Measurements from ENCODE around the gene PFKL.

PFKL gene

DNA sequence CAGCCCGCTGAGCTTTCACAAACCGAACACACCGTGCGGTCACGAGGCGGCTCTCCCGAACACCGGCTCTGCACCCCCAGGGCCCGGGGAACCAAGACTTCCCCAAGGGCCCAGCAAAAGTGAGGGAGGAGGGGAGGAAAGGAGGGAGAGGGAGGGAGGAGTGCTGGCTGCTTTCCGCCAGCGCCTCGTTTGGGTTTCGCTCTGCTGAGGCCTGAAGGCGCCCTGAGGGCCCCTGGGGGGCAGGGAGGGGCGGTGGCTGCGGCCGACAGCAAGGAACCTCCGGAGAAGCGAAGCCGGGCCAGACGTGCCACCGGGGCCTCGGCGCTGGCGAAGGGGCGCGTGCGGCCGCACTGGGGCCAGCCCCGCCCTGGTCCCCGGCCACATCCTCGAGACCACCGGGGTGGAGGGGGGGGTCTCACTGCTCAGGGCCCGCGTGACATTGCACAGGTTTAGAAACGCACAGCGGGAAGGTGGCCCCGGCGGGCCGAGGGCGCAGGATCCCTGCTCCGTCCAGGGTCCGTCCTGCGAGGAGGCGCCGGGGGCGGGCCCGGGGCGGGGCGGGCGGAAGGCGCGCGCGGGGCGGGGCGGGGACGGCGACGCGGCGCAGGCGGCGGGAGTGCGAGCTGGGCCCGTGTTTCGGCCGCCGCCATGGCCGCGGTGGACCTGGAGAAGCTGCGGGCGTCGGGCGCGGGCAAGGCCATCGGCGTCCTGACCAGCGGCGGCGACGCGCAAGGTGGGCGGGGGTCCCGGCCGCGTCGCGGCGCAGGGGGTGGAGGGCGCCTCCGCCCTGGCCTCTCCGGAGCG lies at the start of gene PFKL:
Gene PFKL, plus strand, starts transcription at position 596 of the 804 bp plus-strand sequence. Its CDS starts 53 bp downstream, at position 649.
- H3K4me3 ChIP-seq (ENCODE audit: low read depth, low read length): peak within 1 kb of the TSS; percentile 75
- no peak for DNase-seq (ENCODE audit: low read depth)

DNA sequence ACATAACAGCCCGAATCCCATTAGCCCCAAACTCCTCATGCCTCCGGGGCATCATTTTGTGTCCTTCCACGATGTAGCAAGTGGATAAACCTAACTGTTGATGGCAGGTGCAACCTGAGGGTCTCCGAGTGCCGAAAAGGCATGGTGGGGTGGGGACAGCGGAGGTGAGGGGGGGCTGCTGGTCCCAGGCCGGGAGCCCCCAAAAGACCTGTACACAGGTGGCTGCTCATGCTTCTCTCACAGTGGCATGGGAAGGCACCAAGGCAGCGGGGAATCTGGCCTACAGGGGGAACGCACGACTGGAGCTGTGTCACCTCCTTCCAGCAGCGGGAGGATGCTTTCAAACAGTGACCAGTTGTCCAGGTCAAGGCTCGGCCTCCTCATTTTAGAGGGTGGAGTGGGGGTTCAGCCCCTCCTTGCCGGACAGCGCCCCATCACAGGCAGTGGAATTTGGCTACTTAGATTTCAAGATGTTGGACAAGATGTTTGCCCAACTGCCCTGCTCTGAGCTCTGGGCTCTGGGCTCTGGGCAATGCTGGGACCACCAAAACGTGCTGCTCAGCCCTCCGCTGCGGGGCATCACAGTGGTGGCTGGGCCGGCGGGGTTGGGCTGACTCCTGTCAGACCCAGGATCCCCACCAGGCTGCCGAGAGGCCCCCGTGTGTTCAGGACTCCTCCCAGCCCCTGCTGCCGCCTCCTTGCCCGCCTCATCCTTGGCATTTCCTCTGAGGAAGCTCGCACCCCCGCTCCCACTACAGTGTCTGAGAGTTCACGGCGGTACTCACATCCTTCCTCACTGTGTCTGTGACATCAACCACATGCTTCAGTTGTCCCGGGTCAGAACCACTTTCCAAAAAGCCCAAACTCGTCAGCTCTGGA lies 45.8 kb upstream of the PFKL start:
- H3K4me3 ChIP-seq (ENCODE audit: low read depth, low read length): no peak overlapping the region
- DNase-seq (ENCODE audit: low read depth): no peak

DNA sequence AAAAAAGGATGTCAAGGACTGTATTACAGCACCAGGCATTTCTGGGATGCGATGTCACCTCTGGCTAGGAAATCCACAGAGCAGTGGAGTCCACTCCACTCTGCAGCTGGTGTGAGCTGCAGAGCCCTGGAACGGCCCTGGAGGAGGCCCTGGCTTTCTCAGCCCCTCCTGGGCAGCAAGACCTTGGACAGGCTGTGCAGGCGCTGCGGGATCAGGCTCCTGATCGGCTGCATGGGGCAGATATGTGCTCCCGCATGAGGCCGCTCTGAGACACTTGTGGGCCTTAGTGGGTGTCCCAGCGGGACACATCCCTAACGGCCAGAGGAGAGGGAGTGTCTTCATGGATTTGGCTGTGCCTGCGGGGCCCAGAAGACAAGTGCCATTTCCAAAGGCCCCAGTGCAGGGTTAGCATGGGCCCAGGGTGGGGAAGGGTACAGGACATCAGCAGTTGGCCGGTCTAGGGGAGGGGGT lies 44.3 kb upstream of the PFKL start:
- no peak for DNase-seq (ENCODE audit: low read depth)

DNA sequence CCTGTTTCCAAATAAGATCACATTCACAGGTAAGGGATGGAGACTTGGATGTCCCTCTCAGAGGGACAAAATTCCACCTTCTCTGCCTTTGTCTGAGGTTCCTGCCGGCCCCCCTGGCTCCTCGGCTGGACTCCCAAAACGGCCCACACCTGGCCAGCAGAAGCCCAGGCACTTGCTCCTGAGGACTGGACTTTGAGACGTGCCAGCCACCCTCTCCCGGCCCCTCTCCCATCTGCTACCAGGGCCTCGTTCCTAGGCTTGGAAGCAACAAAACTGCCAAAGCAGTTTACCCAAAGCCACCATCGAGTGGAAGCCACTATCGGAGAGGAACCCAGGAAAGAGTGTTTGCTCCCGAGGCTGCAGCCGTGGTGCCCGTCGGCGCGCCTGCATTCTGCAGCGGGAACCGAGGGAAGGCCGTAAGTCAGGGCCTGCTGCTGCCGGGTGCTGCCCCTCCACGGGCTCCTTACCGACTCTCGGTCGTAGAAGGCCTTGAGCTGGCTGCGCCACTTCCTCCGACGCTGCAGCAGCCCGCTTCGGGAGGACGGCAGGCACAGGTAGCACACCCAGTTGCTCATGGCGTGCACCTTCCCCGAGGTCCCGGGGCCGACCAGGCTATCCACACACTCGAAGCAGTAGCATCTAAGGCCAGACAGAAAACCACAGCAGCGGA lies 41.7 kb upstream of the PFKL start:
- no peak for DNase-seq (ENCODE audit: low read depth)
- no peak overlapping the region for H3K4me3 ChIP-seq (ENCODE audit: low read depth, low read length)

More for the DNA sequence above, 44.3 kb upstream of the PFKL start:
- no peak overlapping the region for H3K4me3 ChIP-seq (ENCODE audit: low read depth, low read length)

DNA sequence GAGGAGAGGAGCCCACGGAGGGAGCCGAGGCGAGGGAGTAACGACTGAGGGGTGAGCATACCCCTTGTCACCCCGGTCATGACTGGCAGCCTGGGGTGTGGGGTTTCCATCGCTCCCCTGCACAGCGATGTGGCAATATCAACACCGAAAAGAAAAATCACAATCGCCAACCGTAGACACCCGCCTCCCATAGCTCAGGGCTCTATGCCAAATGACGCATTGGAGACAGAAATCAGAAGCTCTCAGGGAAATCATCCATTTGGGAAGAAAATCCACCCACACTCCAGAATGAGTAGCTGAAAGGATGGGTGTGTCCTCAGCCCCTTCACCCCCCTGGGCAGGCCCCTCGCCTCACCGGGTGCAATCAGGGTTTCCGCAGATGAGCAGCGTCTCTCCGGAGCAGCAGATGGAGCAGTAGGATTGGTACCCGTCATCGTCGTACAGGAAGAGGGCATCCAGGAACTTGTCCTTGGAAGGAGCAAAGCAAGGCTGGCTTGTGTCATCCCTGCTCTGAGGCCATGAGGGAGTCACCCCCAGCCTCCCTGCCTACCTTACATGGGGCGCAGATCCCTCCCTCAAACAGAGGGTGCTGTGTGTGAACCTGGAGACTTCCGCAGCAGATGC lies 40.7 kb upstream of the PFKL start:
- DNase-seq (ENCODE audit: low read depth): no peak
- H3K4me3 ChIP-seq (ENCODE audit: low read depth, low read length): no peak overlapping the region

DNA sequence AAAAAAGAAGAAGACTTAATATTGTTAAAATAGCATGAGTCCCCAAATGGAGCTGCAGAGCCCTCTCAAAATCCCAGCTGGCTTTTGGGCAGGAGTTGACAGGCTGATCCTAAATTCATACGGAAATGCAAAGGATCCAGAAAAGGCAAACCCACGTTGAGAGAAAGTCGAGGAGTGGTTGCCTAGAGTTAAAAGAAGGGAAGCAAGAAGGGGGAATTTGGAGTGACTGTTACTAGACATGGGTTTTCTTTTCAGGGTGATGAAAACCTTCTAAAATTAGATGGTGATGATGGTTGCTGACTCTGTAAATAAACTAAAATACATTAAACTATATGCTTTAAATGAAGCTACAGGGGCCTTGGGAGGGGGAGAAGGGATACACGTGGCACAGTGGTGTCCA lies 39.8 kb upstream of the PFKL start:
- no peak for DNase-seq (ENCODE audit: low read depth)

DNA sequence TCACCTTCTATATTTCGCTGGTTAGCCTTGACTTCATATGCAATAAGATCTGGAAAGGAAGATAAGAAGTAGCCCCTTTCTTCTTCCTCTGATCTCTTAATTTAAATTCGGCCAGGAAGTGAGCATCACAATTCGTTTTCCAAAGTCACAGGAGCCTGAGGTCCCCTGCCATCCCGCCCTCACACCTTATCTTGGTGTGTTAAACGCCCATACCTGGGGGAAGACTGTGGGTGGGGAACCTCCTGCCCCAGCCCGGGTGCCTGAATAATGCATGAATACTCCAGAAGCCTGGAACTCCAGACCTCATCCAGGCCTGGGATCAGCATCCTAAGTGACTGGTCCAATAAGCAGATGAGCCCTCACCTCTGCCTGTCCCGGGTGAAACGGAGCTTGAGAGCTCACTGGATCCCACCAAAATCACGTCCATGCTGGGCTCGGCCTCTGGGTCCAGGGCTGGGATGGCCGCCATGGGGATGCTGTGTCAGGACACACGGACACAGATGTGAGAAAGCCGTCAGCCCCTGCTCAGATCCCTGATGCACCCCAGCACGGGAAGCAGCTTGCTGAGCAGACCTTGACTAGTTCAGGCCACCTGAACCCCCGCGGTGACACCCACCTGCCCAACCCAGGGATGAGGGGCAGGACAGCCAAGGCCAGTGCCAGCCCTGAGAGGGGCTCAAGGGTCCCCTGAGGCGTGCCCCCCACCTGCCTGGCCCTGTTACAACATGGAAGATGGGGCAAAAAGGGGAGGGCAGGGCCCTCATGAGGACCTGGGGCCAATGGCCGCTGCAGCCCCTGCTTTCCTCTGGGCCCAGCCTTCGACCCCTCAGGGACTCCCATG lies 38.8 kb upstream of the PFKL start:
- H3K4me3 ChIP-seq (ENCODE audit: low read depth, low read length): no peak overlapping the region
- DNase-seq (ENCODE audit: low read depth): no peak

More for the DNA sequence above, 39.8 kb upstream of the PFKL start:
- H3K4me3 ChIP-seq (ENCODE audit: low read depth, low read length): no peak overlapping the region

DNA sequence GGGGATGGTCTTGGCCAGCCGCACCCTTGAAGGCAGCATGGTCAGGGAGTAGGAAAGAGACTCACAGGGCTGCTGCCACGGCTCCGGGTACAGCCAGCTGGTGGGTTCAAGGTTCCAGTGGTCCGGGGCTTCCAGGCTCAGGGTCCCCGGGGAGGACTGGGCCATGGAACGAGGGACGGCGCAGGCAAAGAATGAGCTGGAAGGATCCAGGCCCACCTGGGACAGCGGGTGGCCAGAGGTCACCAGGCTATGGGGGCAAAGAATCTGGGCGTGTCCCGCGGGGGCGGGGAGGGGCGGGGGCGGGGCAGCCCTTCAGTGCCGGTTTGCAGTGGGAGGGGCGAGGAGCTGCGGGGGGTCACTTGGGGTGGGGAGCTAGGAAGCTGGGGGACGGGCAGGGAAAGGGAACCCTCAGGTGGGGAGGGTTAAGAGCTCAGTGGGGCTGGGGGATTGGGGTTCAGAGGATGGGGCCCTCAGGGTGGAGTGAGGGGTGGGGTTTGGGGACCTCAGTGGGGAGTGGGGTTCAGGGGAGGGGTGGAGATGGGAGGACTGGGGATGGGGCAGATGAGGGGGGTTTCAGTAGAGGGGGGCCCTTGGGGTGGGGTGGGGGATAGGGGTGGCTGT lies 38.1 kb upstream of the PFKL start, which contains the start of gene DNMT3L:
Gene DNMT3L, minus strand, starts transcription at position 223 of the 621 bp plus-strand sequence. CDS start 638 bp downstream, outside the sequence.
- DNase-seq (ENCODE audit: low read depth): no peak
- no peak within 1 kb of the TSS for H3K4me3 ChIP-seq (ENCODE audit: low read depth, low read length)

DNA sequence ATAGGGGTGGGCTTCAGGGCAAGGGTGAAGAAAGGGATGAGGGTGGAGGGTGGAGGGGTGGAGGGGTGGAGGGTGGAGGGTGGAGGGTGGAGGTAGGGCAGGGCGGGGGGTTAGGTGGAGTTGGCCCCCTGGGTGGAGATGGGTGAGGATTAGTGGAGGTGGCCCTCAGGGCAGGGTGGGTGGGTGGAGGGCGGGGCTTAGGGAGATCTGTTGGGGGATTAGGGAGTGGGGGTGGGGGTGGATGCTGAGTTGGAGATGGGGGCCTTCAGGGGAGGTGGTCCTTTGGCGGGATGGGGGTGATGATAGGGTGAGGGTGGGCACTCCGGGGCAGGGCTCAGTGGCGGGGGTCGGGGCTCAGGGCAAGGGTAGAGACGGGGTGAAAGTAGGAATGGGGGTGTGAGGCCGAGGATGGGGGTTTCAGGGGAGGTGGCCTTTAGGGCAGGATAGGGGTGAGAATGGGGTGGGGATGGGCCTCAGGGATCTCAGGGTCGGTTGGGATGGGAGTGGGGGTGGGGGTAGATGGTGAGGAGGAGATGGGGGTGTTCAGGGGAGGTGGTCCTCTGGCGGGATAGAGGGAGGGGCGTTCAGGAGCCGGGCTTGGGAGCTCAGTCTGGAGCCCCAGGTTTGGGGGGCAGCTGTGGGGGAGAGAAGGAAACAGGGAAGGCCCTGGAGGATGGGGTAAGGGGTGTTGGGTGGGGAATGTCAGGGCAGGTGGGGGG lies 37.4 kb upstream of the PFKL start:
- no peak for DNase-seq (ENCODE audit: low read depth)
- H3K4me3 ChIP-seq (ENCODE audit: low read depth, low read length): no peak overlapping the region

DNA sequence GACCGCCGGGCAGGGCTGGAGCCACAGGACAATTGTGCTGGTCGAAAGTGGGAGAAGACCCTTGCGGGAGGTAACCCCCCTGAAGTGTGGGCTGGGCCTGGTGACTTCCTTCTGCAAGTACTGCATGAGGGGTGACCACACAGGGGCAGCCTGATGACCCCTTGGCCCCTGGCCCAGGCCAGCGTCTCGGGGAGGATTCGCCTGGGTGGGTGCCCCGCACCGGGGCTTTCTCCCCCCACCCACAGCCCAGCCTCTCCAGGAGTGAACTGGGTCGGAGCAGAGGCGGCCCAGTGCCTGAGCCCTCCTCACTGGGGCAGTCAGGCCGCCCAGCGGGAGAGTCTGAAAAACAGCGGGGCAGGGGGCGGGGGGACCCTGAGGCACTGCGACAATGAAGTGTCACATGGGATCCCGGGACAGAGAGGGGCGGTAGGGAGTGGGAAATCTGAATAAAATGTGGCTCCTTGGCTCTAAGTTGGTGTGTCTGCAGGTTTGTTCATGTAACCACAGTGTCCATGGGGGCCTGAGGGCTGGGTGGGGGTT lies 36.6 kb upstream of the PFKL start:
- no peak overlapping the region for H3K4me3 ChIP-seq (ENCODE audit: low read depth, low read length)
- DNase-seq (ENCODE audit: low read depth): no peak

DNA sequence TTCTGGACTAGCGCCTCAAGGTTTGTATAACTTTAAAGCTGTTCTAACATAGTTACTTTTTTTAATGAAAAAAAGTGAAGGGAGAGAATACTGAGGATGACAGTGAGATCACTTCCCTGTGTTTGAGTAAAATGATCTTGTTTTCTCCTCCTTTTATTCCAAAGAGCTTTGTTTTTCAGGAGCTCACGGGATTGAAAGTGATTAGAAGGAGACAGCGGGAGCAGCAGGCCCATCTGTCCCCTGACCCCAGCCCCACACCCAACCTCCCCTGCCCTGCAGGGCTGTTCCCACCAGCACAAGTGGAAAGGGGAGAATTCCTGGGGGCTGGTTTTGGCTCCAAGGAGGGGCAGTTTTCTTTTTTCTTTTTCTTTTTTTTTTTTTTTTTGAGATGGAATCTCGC lies 36.1 kb upstream of the PFKL start:
- DNase-seq (ENCODE audit: low read depth): no peak
- no peak overlapping the region for H3K4me3 ChIP-seq (ENCODE audit: low read depth, low read length)

DNA sequence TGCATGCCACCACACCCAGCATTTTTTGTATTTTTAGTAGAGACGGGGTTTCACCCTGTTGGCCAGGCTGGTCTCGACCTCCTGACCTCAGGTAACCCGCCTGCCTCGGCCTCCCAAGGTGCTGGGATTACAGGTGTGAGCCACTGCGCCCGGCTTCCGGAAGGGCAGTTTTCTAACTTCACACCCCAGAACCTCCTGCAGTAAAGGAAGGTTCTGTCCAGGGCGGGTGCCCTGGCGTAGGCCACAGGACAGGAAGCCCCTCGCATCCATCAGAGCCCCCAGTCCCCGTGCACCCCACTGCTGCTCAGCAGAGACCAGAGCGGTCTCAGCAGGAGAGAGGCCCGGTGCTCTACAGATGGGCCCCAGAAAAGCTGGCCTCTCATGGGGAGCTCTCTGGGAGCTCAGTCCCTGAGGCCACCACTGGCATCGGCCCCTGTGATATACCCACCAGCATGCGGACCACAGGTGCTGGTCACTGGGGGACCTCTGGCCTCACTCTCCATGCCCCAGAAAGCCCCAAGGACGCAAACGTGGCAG lies 34.1 kb upstream of the PFKL start:
- DNase-seq (ENCODE audit: low read depth): no peak
- no peak overlapping the region for H3K4me3 ChIP-seq (ENCODE audit: low read depth, low read length)

DNA sequence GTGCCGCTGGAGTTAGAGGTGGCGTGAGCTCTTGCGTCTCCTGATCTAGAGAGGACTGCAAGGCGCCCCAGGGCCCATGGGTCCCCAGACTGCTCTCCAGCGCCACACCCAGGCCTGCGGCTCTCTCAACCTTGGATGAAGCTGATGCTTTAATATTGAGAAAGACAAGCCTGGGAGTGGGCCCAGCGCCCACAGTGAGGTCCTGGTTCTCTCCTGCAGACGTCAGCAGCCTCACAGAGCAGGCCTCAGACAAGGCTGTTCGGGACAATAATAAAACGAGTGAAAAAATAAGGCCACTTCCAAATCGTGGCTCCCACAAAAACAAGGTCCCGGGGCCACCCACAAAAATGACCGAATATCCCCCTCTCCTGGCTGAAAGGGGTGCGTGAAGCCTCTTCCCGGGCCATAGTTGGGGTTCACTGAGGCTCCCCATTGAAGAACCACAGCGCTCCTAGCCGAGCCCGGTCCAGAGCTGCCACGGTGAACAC lies 32.2 kb upstream of the PFKL start:
- no peak for DNase-seq (ENCODE audit: low read depth)
- no peak overlapping the region for H3K4me3 ChIP-seq (ENCODE audit: low read depth, low read length)

DNA sequence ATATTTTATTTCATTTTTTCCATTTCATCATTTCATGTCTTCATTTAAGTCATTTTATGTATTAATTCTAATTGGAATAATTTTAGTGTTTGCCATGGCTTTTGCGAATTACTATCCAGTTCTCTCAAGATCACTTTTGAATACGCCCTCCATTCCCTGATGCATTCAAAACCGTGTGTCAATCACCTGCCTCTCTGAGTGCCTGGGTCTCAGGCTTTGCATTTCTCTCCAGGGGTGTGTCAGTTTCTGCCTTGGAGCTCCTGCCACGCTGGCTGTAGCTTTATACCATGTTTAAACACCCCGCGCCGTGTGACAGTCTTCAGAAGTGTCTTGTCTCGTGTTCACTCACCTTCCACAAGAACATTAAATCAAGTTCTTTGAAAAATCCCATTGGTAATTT lies 30.8 kb upstream of the PFKL start:
- DNase-seq (ENCODE audit: low read depth): no peak
- no peak overlapping the region for H3K4me3 ChIP-seq (ENCODE audit: low read depth, low read length)

DNA sequence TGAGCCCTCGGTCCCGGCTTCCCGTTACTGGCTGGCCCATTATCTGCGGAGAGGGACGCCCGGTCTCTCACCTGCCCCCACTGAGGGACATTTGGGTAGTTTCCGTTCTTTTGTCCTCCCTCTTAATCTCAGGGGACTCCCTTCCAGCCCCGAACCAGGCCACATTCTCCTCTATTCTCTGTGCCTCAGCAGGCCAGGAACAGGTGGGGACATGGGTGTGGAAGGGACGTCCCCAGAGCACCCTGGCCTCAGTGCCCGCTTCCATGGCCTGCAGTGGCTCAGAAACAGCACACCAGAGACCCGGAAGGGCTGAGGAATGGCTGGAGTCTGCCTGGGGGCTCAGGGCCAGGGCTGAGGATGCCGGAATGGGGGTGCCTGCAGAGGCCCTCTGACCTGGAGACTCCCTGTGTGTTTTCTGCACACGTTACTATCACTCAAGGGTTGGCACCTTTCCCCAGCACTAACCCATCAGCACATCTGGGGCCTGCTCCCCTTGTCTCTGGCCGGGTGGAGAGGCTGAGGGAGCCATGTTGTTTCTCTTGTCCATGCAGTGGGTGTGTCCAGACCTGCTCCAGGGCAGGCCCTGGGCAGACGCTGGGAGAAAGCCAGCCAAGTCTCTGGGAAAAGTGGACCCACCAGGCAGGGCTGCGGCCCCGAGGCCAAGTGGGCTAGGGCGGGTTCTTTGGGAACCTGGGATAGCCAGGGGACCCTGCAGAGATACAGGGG lies 28.1 kb upstream of the PFKL start:
- no peak for DNase-seq (ENCODE audit: low read depth)
- H3K4me3 ChIP-seq (ENCODE audit: low read depth, low read length): no peak overlapping the region

DNA sequence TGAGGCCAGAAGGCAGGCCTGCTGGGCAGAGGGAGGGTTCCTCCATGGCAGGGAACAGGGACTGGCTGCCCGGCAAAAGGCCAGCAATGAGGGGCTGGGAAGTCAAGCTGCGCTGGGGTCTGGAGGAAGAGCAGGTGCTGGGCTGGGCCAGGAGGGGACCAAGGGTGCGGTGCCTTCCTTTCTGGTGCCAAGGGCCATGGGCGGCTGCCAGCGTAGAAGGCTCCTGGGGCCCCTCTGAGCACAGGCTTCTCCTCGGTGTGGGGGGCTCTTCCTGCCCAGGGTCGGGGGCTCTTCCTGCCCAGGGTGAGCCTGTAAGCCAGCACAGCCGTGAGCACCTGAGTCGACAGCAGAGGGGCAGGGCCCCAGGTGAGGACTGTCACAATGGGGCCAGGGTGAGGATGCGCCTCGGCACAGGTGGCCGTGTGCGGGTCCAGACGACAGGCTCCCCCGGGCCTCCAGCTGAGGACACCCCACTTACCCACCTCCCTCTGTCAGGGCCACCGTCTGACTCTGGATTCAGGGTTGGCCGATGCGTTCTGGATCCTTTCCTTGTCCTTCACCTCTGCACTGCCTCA lies 27.5 kb upstream of the PFKL start:
- DNase-seq (ENCODE audit: low read depth): no peak
- H3K4me3 ChIP-seq (ENCODE audit: low read depth, low read length): no peak overlapping the region
